ENCODE data around the gene BICRAL.
"Not testable (repeated sequence)": the region's sequence is repeated elsewhere in the genome, so short reads cannot be mapped to it uniquely, and the experiment has no call there.

Gene BICRAL

GRCh38 chr6:42764911-42765648 lies 16.8 kb upstream of the BICRAL start:
- DNase-seq (ENCODE audit: low read depth in 2 of 2), result no peak

DNA sequence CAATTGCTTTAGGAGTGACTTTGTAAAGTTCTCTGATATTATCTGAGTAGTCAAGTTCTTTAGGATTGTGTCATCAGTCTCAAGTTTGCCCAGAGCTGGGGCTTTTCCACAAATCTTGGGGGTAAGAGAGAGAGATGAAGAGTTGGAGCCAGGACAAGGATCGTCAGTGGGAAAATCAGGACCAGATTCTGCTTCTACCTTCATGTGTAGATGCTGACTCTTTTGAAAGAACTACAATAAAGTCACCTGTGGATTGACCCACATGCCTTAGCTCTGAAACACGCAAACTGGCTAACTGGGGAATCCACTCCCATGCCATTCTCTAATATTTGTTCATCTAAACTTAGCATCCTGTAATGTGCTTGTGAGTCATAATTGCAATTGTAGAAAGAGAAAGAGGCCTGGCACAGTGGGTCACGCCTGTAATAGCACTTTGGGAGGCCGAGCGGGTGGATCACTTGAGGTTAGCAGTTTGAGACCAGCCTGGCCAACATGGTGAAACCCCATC lies 15.6 kb upstream of the BICRAL start:
- DNase-seq (ENCODE audit: low read depth in 2 of 2), result no peak

GRCh38 chr6:42769051-42769450 lies 12.8 kb upstream of the BICRAL start:
- DNase-seq (ENCODE audit: low read depth in 2 of 2), result no peak

GRCh38 chr6:42769836-42770235 lies 12.0 kb upstream of the BICRAL start:
- DNase-seq (ENCODE audit: low read depth in 2 of 2), result no peak

DNA sequence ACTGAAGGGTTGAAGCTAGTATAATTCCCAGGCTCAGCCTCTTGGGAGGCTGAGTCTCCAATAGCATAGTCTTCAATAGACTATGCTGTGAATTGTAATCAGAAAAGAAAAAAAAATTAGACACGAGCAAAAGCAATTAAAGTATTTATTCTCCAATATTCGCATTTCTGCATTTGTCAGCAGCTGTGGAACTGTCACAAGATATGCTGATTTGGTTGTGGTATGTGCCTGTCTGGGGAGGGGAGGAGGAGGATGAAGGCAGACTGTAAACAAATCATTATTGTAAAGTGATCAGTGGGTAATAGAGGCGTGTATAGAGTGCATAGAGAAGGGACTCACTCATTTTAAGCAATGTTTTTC lies 10.1 kb upstream of the BICRAL start:
- no peak for DNase-seq (ENCODE audit: low read depth in 2 of 2)

- no peak for DNase-seq (ENCODE audit: low read depth in 2 of 2)
These were observed 7.7 kb upstream of the BICRAL start for GRCh38 chr6:42774201-42774600.

GRCh38 chr6:42774821-42775487 lies 6.9 kb upstream of the BICRAL start:
- not testable (repeated sequence) for DNase-seq (ENCODE audit: low read depth in 2 of 2)

DNA sequence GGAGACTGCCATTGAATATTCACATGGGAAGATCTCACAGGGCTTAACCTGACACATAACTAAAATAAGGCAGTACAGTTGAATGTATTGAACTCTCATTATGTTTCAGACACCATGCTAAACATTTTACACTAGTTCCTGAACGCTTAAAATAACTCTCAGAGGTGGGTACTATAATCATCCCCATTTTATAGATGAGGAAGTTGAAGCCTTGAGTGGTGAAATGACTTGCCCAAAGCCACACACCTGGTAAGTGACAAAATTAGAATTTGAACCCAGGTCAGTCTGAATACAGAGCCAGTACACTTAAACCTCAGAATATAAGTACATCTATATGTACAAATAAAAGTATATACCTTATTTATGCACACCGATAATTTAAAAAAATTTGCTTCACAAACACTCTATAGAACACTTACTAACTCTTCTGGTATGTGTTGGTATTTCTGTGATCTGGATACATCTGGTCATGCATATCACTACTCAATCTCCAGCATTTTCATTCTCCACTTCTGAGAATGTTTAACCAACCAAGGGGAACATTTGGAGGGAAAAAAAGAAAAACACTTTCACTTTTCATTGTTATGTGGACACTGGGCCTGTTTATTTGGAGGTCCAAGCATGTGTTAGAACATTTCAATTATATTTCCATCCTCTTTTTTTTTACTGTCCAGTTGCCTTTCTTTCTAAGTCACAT lies 4.6 kb upstream of the BICRAL start:
- peak in 1 of 2 experiments; percentile 44 for DNase-seq (ENCODE audit: low read depth in 2 of 2)

DNA sequence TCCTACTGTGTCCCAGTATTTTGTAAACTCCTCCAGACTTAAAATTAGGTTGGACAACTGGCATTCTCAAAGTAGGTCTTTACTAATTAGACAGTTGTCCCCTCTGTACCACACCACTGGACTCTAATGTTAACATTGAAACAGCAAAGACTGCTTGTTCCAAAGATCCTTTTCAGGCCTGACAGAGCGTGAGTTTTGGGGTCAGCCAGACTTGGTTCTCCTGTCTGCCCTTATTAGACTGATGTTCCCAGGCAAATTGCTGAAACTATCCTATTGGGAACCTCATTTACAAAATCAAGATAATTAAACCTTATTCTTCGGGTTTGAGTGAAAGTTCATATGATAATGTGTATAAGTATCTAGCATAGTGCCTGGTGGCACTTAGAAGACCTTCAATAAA lies 3.7 kb upstream of the BICRAL start:
- DNase-seq (ENCODE audit: low read depth in 2 of 2), result no peak

DNA sequence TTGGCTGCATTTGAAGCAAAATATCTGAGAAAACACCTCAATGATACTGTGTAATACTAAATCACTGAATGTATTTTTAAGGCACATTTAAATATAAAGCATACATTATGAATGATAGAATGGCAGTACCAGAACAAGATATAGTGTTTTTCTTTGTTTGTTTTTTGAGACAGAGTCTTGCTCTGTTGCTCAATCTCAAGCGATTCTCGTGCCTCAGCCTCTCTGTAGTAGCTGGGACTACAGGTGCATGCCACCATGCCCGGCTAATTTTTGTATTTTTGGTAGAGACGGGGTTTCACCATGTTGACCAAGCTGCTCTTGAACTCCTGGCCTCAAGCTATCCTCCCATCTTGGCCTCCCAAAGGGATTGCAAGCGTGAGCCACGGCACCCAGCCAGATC lies 2.3 kb upstream of the BICRAL start:
- DNase-seq (ENCODE audit: low read depth in 2 of 2), result no peak

GRCh38 chr6:42781546-42781795 lies 381 bp upstream of the BICRAL start:
- no peak for DNase-seq (ENCODE audit: low read depth in 2 of 2)

DNA sequence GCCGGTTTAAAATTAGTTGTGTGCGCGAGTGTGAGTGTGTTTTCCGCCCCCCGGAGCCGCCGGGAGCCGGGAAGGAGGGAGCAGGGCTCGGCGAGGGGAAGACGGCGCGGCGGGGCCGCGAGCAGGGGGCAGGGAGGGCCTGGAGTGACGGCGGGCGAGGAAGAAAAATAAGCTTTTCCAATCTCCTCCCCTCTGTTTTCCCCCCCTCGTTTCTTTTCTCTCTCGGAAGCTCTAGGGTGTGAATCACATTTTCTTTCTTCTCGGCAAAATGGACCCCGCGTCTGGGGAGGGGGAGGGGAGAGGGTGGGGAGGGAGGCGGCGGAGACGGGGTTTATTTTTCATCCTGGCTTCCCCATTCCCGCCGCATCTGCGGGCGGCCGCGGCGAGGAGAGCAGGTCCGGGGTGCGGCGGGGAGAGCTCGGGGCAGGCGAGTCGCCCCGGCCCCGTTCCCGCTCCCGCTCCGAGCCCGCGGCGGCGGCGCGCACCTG lies 881 bp downstream of the BICRAL start:
- peak; percentile 88 to 89 for DNase-seq (ENCODE audit: low read depth in 2 of 2)

- peak in 1 of 2 experiments; percentile 47 for DNase-seq (ENCODE audit: low read depth in 2 of 2)
These were observed 1.5 kb downstream of the BICRAL start for GRCh38 chr6:42783177-42783875.

- DNase-seq (ENCODE audit: low read depth in 2 of 2), result no peak
These were observed 2.2 kb downstream of the BICRAL start for GRCh38 chr6:42783876-42784642.

GRCh38 chr6:42784717-42785498 lies 3.1 kb downstream of the BICRAL start:
- DNase-seq (ENCODE audit: low read depth in 2 of 2), result no peak

- DNase-seq (ENCODE audit: low read depth in 2 of 2), result no peak
These were observed 4.7 kb downstream of the BICRAL start for GRCh38 chr6:42786525-42786985.

DNA sequence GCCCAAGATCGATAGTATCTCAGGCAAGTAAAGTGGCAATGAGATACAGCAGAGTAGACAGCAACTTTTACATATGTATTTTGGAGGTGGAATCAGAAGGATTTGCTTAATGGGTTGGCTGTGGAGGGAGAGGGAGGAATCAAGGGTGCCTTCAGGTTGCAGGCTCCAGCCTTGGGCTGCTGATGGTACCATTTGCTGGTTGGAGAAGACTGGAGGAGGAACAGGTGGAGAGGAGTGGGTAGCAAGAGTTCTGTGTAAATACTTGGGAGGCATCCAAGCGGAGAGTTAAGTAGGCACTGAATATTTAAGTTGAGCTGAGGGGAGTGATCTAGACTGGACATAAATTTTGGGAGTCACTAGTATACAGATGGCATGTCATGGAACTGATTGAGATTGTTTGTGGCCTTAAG lies 5.2 kb downstream of the BICRAL start:
- no peak for DNase-seq (ENCODE audit: low read depth in 2 of 2)

DNA sequence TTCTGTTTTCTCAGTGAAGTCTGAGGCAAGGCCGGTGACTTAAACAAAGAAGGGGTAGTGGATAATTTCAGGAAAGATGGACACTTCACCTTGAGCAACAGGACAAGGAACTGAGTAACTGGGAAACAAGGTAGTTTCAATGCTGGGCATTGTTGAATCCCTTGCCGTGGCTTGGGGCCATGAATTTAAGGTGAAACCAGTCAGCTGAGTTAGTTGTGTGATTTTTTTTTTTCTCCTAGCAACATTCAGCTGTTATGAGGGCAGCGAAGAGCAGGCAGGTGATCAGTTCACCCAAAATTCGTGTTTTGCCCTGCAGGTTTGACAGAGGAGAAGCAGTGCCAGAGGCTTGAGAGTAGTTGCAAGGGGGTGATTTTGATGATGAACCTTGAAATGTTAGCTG lies 6.8 kb downstream of the BICRAL start:
- DNase-seq (ENCODE audit: low read depth in 2 of 2), result no peak

GRCh38 chr6:42790549-42791181 lies 8.8 kb downstream of the BICRAL start:
- no peak for DNase-seq (ENCODE audit: low read depth in 2 of 2)

GRCh38 chr6:42791706-42792320 lies 10.0 kb downstream of the BICRAL start:
- DNase-seq (ENCODE audit: low read depth in 2 of 2), result no peak
